Activated T-cell treated with anti-CD3 and anti-CD28 coated beads for 48 hours (primary cell): ENCODE data around the gene RAP1A.
A peak's percentile ranks its signal among the peaks of the same experiment; 100 is the strongest.
"Not testable (repeated sequence)": the region's sequence is repeated elsewhere in the genome, so short reads cannot be mapped to it uniquely, and the experiment has no call there.

Experiments
- DNase-seq: peaks from one replicate; pipeline ENCODE4 v3.0.0-alpha.2; 2020; ENCODE audit warnings: low read depth

The RAP1A gene

DNA sequence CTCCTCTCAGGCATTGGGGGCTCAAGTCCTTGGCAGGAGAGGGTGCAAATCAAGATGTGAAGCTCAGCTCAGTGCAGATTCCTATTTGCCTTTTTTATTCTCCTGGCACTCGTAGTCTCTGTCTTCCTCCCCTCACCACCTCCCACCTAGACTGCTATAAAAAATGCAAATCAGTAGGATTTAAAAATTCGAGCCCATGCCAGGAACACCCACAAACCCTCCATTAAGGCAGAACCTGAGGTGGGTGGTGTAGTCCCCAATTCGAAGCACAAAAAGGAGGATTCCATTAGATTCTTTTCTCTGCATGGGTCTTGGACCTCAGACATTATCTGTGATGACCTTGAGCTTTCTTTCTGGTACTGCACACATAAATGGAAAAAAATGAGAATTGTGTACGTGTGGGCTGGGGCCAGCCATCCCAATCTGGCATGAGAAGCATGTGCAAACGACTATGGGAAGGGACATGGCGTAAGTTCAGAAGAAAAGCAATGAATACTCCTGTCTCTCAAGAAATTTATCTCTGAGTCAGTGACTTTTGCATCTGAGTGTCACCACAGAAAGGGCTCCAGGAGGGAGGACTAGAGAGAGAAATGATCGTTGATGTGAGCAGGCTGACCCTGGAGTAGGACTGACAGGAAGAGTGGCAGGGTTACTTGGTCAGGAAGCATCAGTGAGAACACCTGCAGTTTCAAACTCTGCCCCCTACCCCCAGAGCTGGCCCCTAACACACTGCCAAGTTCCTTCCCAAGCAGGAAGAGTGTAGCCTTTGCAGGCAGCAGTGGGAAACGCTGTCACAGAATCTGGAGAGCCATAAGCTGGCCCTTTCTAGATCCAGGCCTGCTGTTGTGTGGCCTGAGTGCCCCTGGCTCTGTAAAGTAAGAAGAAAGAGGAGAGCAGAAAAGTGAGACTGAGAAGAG is 117.9 kb downstream of the RAP1A start:
- DNase-seq: no peak

DNA sequence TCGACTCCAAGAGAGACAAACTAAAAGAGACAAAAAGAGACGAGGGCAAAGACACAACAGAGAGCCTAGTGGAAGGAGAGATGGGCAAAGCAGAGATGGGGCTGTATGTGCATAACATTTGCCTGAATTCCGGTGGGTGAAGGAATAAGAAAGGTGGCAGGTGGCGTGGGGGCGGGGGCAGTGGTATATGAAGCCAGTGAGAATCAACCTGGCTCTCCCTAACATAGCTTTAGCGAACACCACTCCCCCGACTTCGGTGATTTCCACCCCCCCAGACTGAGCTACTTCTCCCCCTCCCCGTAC is 118.5 kb downstream of the RAP1A start:
- no peak for DNase-seq

- no peak for DNase-seq
Observed at GRCh38 chr1:111738436-111739193, 119.0 kb downstream of the RAP1A start.

GRCh38 chr1:111739194-111739924 is 119.8 kb downstream of the RAP1A start, which contains the start of gene INKA2:
Gene INKA2, minus strand, starts transcription at chr1:111739395. Its CDS starts 153 bp downstream, at chr1:111739242.
- DNase-seq: peak; percentile 76

DNA sequence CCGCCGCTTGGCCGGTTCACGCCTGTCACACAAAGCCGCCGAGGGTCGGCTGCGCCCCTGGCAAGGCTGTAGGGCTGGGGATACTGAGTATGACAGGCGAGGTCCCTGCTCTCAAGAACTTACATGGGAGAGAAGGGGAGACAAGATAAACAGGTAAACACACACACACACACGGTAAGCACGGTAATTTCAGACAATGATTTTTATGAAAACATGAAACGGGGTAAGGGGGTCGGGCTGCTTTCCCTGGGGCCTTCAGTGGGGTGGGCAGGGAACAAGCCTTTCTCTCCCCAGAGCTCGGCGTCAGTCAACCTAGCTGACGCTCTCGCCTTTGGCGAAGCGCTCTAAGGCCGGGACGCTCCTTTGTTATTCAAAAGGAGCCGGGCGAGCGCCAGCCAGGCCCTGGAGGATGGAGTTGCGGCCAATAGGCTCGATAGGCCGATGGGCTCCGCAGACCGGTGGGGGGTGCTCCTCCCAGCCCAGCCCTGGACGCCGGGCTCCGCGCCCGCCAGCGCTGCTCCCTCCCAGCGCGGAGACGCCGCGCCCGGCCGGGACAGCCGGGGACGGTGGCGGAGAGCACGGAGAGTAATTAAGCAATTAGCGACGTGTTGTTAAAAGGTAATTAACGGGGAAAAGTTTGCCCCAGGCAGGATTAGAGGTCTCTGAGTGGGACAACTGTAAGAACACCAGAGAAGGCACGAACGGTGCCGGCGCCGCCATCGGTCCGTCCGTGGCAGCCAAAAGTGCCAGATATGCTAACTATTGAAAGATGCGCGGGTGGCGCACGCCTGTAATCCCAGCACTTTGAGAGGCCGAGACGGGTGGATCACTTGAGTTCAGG is 120.6 kb downstream of the RAP1A start:
- DNase-seq: no peak

- DNase-seq: not testable (repeated sequence)
Observed at GRCh38 chr1:111742292-111742691, 122.7 kb downstream of the RAP1A start.

- DNase-seq: no peak
Observed at GRCh38 chr1:111742938-111743549, 123.5 kb downstream of the RAP1A start.

DNA sequence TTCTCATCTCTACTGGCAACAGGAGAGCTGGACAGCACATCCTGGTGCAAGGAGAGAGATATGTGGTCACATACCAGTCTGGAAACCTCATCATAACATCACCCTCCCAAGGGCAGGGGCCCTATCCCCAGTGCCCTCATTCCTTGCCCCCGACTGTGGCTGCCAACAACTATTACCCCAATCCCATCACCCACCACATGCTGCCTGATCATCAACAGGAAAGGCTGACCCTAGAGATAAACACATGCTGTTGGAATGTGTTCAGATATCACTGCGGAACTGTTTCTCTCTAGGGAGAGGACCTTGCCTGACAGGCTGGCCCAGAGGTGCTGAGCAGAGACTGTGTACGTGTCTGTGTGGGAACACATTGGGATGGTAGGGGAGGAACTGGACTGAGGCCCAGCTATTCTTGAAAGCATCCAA is 124.1 kb downstream of the RAP1A start:
- no peak for DNase-seq

DNA sequence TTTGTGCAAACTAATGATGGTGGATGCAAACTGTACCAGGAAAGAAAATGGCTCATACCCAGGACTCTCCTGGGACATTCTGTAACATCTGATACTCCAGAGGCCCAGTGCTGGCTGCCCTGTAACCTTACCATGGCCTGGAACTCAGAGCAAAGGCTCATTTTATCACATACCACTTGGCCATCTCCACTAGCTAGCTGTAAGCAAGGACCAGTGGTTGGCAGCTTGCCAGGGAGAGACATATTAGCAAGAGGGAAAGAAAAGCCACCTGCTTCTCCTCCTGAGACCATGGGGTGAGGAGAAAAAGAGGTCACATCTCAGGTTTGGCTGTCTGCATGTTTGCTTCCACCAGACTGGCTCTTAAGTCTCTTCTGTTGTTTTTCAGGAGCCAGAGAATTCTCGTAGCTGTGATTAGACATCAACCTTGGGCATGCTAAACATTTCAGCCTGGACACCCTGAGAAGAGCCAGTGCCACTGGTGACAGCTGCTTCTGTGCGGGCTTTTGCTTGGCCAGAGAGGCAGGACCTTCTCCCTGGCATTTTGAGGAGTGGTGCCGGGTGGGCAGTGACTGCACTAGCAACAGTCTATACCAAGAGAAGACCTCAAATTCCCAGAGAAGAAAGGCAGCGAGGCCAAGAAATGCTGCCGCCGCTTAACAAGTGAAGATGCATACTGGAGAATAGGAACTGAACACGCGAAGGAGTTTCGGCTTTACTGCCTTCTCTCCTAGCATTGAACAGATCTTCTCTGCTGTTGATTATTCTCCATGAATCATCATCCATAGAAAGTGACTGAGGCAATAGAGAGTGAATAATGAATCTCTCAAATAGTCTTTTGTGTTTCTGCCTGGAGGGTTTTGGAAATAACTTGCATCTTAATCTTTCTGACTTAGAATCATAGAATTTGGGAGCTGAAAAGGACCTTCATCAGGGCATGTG is 126.4 kb downstream of the RAP1A start:
- DNase-seq: no peak

GRCh38 chr1:111746614-111746999 is 127.0 kb downstream of the RAP1A start:
- no peak for DNase-seq

DNA sequence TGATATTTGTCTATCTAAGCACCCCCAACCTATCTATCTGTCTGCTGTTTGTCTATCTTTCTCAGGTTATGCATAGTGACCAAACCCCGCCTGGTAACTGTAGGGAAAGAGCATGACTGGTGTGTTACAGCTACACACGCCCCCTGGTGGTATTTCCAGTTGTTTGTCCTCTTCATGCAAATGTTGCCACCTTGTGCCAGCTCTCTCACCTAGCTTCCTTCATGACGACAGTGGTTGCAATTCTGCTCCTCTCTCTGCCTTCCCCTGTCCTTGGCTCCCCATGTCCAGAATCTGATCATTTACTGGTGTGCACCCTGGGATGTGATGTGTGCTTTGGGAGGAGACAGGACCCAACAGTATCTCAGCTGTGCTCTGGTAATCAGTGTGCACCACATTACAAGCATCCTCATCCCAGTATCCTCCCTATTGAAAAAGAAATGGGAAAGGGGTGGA is 127.7 kb downstream of the RAP1A start:
- DNase-seq: peak; percentile 50

DNA sequence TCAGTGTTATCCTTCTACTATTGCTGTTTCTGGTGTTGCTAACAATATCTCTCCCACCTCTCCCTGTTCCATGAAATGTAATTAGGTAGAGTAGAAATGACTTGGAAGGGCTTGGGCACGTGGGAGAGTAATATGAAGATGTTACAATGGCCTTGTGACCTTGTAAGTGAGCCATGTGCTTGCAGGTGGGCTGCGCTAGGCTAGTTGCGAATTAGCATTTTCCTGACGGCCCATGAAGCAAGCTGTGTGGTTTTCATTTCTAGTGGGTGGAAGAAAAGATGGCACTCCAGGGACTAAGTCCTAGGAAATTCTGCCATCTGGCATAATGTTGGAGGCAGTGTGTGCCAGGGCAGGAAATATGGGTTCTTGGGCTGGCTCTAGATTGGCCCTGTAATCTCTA is 128.4 kb downstream of the RAP1A start:
- DNase-seq: no peak

DNA sequence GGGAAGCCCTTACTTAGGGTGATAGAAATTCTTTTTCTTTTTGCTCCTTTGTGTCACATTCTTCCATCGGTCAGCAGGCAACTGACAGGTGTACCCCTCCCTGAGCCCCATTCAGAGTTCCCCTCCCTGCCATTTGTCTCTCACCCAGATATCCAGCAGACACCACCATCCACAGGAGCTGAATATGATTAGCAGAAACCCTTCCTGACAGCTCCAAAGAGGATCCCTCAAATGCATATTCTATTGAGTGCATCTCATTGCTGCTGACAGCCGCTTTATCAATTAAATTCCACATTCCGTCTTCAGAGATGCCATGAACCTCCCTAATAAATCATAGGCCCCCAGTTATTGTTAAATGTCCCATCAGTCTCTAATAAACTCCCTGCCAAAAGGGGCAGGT is 130.0 kb downstream of the RAP1A start:
- no peak for DNase-seq

DNA sequence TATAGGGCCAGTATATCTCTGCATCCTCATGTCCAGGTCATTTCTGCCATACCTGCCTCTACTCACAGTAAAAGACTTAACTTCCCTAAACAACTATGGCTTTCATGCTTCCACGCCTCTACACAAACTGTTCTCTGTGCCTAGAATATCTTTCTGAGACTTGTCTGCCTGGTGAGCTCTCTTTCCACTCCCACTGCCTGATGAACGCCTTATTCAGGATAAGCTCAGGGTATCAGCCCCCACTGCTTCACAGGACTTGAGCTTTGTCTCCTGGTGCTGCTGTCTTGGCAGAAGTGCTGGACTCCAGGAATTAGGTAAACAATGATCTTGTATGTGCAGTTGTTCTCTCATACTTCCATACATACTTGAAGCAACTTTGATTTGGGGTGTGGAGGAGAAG is 131.3 kb downstream of the RAP1A start:
- DNase-seq: no peak

DNA sequence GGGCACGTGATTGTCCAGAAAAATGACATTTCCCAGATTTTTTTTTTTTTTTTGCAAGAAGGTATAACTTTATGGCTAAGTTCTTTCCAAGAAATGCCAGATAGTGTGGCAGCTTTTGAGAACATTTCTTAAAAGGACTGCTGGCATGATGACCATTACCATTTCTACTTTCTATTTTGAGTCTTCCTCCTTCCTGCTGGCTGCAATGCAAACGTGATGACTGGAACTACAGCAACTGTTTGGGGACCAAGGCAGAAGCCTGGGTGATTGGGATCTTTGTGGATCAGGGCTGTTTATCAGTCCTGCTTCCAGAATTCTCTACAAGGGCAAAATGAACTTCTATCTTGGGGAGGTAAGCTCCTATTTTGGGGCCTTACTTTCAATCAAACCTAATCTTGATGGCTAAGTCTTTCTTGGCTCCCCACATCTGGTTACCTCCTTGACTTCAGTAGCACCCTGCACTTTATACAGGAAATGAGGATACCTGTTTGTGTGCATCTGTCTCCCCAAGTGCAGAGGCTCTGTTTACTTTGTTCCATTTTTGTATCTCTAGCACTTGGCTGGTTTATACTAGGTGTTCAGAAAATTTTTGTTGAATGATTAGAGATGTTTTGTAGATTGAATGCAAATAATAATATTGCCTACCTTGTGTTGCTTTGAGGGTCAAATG is 132.5 kb downstream of the RAP1A start:
- DNase-seq: no peak

- DNase-seq: no peak
Observed at GRCh38 chr1:111754984-111755330, 135.4 kb downstream of the RAP1A start.

GRCh38 chr1:111755331-111756123 is 135.9 kb downstream of the RAP1A start, which contains the start of gene DDX20:
Gene DDX20, plus strand, starts transcription at chr1:111755901. Its CDS starts 24 bp downstream, at chr1:111755925.
- DNase-seq: peak; percentile 93

- DNase-seq: no peak
Observed at GRCh38 chr1:111756124-111756513, 136.5 kb downstream of the RAP1A start.

DNA sequence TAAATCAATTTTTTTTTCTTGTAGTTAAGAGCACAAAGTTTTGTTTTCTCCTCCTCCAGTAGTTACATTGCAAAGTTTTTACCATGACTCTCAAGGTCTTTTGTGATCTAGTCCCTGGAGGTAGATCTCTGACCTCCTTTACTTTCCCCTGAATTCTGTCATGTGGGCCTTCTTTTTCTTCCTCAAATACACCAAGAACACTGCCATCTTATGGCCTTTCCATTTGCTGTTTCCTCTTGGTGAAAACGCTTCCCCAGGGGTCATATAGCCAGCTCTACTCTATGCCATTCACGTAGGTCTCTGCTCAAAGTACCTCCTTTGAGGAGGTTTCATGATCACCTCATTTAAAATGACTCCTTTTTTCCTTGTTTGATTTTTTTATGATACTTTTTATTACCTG is 138.8 kb downstream of the RAP1A start:
- no peak for DNase-seq
